Activated CD8-positive, alpha-beta memory T cell treated with anti-CD3 and anti-CD28 coated beads, Interleukin-2, amount 50 U/mL, for 48 hours (primary cell): Measurements from ENCODE around the gene SCRT2.

ENCODE experiments used
- DNase-seq: peaks from one replicate; pipeline ENCODE4 v3.0.0-alpha.2; 2020

SCRT2 gene

DNA sequence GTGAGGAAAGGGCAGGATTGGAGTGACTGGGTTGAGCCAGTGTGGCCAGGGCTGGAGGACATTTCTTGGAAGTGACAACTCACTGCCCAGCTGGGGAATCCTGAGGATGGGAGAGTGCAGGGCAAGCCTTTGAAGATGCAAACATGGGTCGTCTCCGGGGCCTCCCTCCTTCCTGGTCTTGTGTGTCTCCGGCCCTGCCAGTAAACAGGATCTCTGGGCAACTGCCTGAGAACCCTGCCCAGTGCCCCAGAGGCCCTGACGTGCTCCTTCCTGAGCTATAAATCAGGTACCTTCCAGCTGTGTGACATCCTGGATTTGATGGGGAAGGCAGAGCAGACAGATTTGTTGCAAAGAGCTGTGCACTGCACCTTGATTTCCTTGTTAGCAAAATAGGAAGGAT lies 52.6 kb downstream of the SCRT2 start:
- DNase-seq: no peak

DNA sequence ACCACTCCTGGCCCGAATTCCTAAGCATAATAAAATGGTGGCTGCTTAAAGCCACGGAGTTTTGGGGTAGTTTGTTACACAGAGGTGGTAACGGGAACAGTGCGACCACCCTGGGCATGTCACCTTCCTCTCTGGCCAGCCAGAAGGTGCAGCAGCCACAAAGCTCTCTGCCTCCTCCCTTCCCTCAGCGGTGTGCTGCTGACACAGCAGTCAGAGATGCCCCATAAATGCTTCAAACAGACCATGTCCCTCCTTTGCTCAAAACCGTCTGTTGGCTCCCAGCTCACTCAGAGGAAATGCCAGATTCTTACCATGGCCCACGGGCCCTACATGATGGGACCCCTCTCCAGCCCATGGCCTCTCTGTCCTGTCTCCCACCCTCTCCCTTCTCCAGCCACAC lies 53.4 kb downstream of the SCRT2 start:
- no peak for DNase-seq

DNA sequence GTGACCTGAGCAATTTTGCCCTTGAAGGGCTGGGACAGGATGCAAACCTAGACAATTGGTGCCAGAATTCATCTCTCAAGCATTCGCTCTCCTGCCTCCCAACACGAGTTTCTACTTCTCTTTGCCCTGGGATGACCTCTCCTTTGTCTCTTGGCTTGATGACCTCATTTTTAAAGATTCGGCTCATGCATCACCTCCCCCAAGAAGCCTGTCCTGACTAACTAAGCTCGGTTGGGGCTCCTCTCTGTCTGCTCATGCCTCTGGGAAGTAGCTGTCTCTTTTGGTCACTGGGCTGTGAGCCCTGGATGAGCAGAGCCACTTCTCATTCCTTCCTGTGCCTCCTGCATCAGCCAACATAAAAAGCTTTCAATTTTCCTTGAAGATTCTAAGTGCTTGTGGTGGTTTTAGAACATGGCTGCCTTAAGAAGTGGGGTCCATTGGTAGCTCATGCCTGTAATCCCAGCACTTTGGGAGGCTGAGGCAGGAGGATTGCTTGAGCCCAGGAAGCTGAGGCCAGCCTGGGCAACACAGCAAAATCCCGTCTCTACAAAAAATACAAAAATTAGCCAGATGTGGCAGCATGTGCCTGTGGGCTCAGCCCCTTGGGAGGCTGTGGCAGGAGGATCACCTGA lies 54.4 kb downstream of the SCRT2 start:
- DNase-seq: no peak

DNA sequence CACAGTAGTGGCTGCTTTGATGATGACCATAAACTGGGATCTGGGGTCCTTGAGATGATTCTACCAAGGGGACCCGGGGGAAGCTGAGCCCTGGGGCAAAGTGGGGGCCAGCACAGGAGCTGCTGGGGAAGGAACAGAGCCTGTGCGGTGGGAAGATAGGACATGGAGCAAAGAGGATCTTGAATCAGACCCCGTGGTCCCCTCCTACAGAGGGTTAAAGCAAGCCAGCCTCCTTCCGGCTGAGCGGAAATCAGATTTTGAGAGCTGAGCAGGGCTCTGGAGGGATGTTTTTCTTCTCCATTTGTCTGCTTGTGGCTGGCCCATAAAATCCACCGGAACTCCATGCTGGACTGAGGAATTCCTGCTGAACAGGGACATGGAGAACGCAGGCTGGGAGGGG lies 55.4 kb downstream of the SCRT2 start:
- DNase-seq: no peak

DNA sequence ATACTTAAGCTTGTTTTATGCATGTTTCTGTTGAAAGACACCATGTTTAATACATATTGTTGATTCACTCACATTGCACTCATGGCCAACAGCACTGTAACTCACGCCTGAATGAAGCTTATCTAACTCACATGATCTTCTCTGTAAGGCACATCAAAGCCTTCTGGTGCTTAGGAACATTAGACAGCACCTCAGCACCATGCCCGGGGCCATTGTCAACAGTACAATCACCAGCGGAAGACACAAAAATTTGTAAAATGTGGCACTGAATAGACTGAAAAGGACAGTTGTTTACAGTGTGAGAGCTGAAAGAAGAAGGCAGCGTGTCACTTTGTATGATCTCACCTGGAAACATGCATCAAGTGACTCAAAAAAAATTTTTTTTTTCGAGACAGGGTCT lies 56.6 kb downstream of the SCRT2 start:
- DNase-seq: no peak

DNA sequence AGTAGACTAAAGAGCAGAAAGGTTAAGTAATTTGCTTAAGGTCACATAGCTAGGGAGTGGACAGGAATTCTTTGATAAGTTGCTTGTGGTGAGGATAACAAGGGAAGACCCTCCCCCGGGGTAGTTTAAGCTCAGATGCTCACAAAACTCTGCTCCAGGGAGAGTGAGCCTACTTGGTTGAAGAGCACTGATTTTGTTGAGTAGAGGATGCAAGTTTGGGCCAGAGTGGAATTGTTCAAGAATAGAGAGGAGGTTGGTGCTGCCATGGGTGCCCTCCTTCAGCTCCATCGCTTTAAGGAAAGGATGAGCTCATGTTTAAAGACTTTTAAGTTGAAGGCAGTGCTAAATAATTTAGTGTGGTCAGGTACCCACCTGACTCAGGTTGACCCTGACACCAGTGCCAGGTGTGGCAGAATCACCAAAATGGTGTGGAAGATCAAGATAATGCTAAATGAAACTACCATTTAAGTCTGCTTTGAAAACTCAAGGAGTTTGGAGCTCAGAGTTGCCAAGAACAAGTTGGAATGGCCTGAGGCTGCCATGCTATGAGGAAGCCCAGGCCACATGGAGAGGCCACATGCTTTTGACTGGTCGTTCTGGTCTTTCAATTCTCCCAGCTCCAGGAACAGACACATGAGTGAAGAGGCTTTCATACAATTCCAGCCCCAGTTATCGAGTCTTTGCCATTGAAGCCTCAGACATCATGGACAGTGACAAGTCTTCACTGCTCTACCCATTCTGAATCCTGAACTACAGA lies 57.5 kb downstream of the SCRT2 start:
- DNase-seq: no peak

DNA sequence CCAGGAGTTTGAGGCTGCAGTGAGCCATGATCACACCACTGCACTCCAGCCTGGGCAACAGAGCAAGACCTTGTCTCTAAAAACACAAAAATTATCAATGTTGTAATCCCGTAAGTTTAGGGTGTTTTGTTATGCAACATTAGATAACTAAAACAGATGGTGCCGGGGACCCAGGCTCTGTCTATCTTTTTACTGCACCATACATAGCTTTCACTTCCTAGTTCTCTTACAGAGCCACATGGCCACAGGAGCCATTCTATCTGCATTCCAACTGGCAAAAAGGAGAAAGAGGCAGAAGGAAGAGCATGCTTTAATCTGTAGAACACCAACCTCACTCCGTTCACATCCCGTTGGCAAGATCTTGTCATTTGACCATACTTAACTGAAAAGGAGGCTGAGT lies 60.1 kb downstream of the SCRT2 start:
- no peak for DNase-seq

DNA sequence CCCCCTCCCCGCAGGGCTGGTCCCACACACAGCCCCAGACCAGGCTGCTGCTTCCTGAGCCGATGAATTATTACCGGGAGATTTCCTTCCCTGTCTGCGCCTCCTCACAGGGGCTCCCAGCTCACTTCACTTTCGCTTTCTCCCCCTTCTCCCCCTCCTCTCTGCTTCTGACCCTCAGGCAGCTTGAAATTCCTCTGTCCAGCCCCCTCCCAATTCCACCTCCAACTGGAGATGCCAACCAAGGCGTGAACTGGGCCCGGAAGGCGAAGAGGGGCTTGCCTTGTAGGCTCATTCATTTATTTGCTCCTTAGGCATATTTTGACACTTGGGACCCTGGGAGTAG lies 63.8 kb downstream of the SCRT2 start:
- no peak for DNase-seq
